Calu3 (cell line): ENCODE results near the gene EXOSC2. TPM values are rescaled to one million over a fixed set of nuclear protein-coding genes. Genes with fewer than 3 reads are reported as not detected.

Source experiments
- BruUV-seq: library from RNA; stranded (reverse); fragments of 400-500 nt; replicated peaks from 2 replicates; lab custom pipeline; 2021; lab: Mats Ljungman, UMichigan
- CTCF ChIA-PET: fragments of 300-600 bp; sonication (Branson Sonifier 250); formaldehyde crosslinking; loops from one replicate; lab custom pipeline; 2022; ENCODE audit warnings: antibody characterized with exemption; lab: Charles Lee
- DNase-seq: peaks from one replicate; pipeline ENCODE4 v3.0.0; 2022
- H3K27ac Mint-ChIP-seq: one replicate; pipeline ENCODE4 v1.8.0; 2022; ENCODE audit warnings: mixed read lengths; ENCODE audit not compliant: unreplicated experiment
- H3K27me3 Mint-ChIP-seq: one replicate; pipeline ENCODE4 v1.8.0; 2022; ENCODE audit warnings: mixed read lengths; ENCODE audit not compliant: unreplicated experiment
- H3K36me3 Mint-ChIP-seq: one replicate; pipeline ENCODE4 v1.8.0; 2022; ENCODE audit warnings: mild to moderate bottlenecking, moderate library complexity, mixed read lengths; ENCODE audit not compliant: insufficient read depth, unreplicated experiment
- H3K4me1 Mint-ChIP-seq: one replicate; pipeline ENCODE4 v1.8.0; 2022; ENCODE audit warnings: mild to moderate bottlenecking, low read depth, mixed read lengths; ENCODE audit not compliant: unreplicated experiment
- H3K4me3 Mint-ChIP-seq: one replicate; pipeline ENCODE4 v1.8.0; 2022; ENCODE audit warnings: mild to moderate bottlenecking, low read depth, moderate library complexity, mixed read lengths; ENCODE audit not compliant: unreplicated experiment
- H3K9me3 Mint-ChIP-seq: one replicate; pipeline ENCODE4 v1.8.0; 2022; ENCODE audit warnings: low read depth, mixed read lengths; ENCODE audit not compliant: unreplicated experiment
- intact Hi-C: fragments of 100-400 bp; cut with micrococcal nuclease; formaldehyde crosslinking; loops from one replicate; pipeline ENCODE4 v1.10.0; 2022; ENCODE audit not compliant: unreplicated experiment
- total RNA-seq: library from RNA; stranded (reverse); gene quantifications from 2 replicates; pipeline ENCODE4 v1.2.3, GENCODE V29; 2022
- TF ChIP-seq, protein P1 (sequence below): fragments of 200-600 bp; IDR thresholded peaks from one replicate; pipeline ENCODE4 v1.8.0; 2022; ENCODE audit warnings: antibody characterized with exemption; ENCODE audit not compliant: unreplicated experiment

The EXOSC2 gene
- total RNA-seq, 1 experiment from 2014 or later: 42.9 TPM

DNA sequence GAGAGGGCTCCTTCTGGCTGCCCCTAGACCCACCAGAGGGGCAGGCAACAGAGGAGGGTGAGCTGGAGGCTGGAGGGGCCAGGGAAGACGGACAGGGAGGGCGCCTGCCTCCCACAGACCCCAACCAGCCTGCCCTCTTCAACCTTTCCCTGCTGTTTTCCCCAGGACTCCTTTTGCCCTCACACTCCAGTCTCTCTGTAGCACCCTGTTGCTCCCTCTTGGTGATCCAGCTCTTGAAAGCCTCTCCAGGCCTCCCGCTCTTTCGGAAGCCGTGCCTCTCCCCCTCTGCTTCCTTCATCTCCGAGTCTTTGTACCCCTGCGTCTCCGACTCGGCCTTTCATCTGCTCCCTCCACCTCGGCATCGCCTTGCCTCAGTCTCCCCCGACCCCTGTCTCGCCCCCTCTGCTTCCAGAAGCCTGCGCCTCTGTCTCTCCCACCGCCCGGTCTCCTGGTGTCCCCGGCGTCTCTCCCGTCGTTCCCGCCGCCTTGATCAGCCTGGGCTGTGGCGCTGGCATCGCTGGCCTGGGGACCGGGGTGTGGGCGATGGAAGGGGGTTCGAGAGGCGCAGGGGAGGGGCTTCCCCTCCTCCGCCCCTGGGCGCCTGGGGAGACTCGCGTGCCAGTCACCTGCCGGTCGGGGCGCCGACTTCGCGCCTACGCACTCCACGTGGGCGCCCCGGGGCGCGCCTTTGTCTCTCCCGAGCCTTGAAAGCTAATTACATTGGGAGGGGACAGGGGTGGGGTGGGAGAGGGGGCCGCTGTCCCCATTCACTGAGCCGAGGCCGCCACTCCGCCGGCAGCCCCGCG, 34.5 kb upstream of the EXOSC2 start:
- TF ChIP-seq, protein P1, sequence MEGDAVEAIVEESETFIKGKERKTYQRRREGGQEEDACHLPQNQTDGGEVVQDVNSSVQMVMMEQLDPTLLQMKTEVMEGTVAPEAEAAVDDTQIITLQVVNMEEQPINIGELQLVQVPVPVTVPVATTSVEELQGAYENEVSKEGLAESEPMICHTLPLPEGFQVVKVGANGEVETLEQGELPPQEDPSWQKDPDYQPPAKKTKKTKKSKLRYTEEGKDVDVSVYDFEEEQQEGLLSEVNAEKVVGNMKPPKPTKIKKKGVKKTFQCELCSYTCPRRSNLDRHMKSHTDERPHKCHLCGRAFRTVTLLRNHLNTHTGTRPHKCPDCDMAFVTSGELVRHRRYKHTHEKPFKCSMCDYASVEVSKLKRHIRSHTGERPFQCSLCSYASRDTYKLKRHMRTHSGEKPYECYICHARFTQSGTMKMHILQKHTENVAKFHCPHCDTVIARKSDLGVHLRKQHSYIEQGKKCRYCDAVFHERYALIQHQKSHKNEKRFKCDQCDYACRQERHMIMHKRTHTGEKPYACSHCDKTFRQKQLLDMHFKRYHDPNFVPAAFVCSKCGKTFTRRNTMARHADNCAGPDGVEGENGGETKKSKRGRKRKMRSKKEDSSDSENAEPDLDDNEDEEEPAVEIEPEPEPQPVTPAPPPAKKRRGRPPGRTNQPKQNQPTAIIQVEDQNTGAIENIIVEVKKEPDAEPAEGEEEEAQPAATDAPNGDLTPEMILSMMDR: no peak
- BruUV-seq: no TSS peak
- peak overlapping the region; percentile 62 for H3K4me3 Mint-ChIP-seq
- H3K4me1 Mint-ChIP-seq: no peaks in the 10 kb centered on the region
- H3K36me3 Mint-ChIP-seq: peaks cover 5% of the 10 kb centered on the region
- no peak overlapping the region for H3K27ac Mint-ChIP-seq
- CTCF ChIA-PET: no interaction called here
- no peaks in the 10 kb centered on the region for H3K9me3 Mint-ChIP-seq
- peaks cover 75% of the 10 kb centered on the region for H3K27me3 Mint-ChIP-seq
- intact Hi-C loops: no loop called here
- DNase-seq: no peak

GRCh38 chr9:130659699-130660248, 33.8 kb upstream of the EXOSC2 start:
- no TSS peak for BruUV-seq
- Mint-ChIP-seq H3K9me3 (no peaks in the 10 kb centered on the region), H3K27me3 (peaks cover 82% of the 10 kb centered on the region), H3K4me3 (peak overlapping the region; percentile 62), H3K36me3 (peaks cover 5% of the 10 kb centered on the region), H3K27ac (no peak overlapping the region), H3K4me1 (no peaks in the 10 kb centered on the region)
- DNase-seq: no peak
- TF ChIP-seq, protein P1: no peak
- CTCF ChIA-PET: no interaction called here
- intact Hi-C loops: no loop called here

DNA sequence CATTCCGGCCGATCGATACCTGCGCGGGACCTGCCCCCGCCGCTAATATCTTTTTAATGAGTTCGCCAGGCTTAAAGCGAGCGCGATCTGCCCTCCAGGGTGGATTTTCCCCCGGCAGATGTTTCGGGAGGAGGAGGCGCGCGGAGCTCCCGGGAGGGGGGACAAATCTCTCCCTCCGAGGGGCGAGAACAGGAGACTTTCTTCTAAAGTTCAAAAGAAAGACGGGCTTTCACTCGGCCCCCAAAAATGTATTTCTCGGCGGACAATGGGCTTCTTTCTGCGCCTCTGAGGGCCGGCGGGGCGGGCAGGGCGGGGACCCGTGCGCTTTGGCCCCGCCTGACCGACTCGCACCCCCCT, 33.3 kb upstream of the EXOSC2 start:
- intact Hi-C loops: no loop called here
- no peak overlapping the region for H3K27ac Mint-ChIP-seq
- BruUV-seq: no TSS peak

GRCh38 chr9:130660683-130661450, 32.7 kb upstream of the EXOSC2 start:
- CTCF ChIA-PET: no interaction called here
- H3K4me1 Mint-ChIP-seq: no peaks in the 10 kb centered on the region
- peak overlapping the region; percentile 62 for H3K4me3 Mint-ChIP-seq

More for the DNA sequence above, 33.3 kb upstream of the EXOSC2 start:
- CTCF ChIA-PET: no interaction called here
- H3K9me3 Mint-ChIP-seq: no peaks in the 10 kb centered on the region
- TF ChIP-seq, protein P1: no peak
- no peak for DNase-seq
- peaks cover 5% of the 10 kb centered on the region for H3K36me3 Mint-ChIP-seq
- peak overlapping the region; percentile 62 for H3K4me3 Mint-ChIP-seq
- H3K27me3 Mint-ChIP-seq: peaks cover 86% of the 10 kb centered on the region
- no peaks in the 10 kb centered on the region for H3K4me1 Mint-ChIP-seq

More at GRCh38 chr9:130660683-130661450, 32.7 kb upstream of the EXOSC2 start:
- H3K27ac Mint-ChIP-seq: no peak overlapping the region
- H3K36me3 Mint-ChIP-seq: peaks cover 5% of the 10 kb centered on the region
- peaks cover 86% of the 10 kb centered on the region for H3K27me3 Mint-ChIP-seq
- intact Hi-C loops: no loop called here
- BruUV-seq: no TSS peak
- TF ChIP-seq, protein P1: no peak
- no peaks in the 10 kb centered on the region for H3K9me3 Mint-ChIP-seq
- DNase-seq: no peak
